Measurements from ENCODE around the gene NSG1.
"Not testable (repeated sequence)": the region's sequence is repeated elsewhere in the genome, so short reads cannot be mapped to it uniquely, and the experiment has no call there.

Gene NSG1

DNA sequence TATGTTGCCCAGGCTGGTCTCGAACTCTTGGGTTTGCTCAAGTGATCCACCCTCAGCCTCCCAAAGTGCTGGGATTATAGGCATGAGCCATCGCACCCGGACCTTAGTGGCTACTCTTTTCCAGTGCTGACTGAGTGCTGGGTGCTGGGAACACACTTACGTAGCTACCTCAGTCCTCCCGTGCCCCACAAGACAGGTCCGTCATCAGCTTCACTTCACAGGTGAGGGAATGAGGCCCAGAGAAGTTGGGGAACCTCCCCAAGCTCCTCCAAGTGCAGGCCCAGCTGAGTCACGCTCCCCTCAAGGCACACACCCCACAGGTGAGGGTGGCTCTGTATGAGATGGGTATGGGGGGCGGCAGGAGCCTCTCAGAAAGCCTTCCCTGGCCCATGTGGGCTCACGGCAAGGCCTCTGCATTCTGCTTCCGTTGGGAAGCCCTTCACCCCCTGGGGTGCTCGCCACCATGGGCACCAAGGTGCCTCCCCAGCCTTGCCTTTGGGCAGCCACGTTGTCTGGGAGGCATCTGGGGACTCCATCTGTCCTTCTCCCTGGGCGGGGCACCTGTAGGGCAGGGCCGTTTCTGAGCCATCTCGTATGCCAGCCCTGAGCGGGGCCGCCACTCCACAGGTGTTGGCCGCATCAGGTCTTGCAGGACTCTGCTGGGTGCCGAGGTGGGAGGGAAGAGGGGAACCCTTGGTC, 28.4 kb downstream of the NSG1 start:
- no peak for DNase-seq (ENCODE audit: low read depth in 2 of 2, low spot score in 1 of 2)

DNA sequence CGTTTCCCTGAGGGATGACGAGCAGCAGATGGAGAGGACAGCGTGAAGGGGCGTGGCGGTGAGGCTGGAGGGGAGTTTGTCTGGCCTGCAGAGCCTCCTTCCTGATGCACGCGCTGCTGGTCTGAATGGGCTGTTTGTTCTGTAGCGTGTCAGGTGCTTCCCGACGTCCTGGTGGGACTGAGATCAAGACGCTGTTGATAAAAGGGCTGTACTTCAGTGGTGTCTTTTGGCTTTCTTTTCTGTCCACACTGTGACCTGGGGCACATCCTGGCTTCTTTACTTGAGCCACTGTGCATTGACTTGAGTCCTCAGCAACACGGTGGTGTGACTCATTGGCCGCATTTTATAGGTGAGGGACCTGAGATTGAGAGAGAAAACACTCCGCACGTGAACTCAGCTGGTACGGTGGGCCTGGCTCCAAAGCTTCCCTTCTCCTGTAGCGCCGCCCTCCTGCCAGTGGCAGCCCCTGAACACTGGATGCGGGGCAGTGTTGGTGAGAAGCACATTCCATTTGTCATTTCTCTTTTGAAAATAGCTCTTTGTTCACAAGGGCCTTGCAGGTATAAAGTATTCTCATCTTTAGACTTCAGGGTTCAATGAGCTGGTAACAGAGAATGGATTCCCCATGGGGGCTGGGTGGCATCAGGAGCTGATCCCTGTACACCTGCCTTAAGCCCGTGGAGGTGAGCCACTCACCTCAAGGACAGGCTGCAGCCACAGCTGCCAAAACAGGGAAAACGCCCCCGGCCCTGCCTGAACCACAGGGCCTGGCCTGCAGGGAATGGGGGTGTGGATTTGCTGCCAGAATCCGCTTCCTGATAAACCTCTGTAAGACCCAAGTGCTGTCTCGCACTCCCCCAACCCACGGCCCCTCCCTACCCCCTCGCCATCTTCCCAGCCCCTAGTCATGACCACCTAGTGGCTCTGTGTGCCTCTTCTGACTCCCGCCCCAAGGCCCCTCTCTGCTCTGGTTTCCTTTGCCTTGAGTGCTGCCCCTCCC, 29.2 kb downstream of the NSG1 start:
- no peak for DNase-seq (ENCODE audit: low read depth in 2 of 2, low spot score in 1 of 2)

DNA sequence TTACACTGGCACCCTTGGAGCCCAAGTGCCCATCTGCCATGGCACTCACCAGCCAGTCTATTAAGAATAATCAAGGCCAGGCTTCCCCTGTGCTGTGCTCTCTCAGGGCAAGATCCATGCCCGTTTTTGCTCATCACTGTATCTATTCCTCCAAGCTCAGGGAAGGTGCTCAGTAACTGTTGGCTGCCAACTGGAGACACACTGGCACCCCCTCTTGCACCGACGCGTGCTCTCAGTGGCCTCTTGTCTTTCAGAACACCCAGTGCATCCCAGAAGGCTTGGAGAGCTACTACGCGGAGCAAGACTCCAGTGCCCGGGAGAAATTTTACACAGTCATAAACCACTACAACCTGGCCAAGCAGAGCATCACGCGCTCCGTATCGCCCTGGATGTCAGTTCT, 30.1 kb downstream of the NSG1 start:
- no peak for DNase-seq (ENCODE audit: low read depth in 2 of 2, low spot score in 1 of 2)

GRCh38 chr4:4417886-4418285, 31.0 kb downstream of the NSG1 start:
- no peak for DNase-seq (ENCODE audit: low read depth in 2 of 2, low spot score in 1 of 2)

DNA sequence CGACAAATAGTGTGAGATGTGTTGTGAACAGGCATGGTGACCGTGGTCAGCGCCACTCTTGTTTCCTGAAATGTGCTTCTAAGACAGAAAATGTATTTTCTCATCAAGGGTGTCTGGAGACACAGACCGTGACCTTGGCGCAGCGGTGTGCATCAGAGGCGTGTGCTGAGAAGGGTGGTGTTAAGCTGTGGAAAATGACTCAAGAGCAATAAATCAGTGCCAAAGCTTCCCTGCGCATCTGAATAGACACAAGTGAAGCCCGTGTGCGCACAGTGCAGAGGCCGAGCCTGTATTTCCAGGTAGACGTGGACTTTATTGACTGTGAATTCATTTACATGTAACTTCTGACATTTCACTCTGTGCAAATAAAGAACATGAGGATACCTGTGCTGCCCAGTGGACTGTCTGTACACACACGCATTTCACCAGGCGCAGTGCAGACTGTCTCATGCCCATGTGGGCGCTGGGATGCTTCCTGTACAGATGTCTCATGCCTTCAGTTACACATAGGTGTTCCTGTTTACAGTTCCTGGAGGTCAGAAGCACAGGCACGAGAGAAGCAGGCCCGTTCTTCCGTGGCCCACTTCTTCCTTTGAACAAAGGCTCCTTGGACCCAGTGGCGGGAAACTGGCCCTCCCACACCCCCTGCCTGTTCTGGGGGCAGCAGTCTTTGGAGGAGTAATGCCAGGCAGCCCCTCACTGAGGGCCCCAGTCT, 31.9 kb downstream of the NSG1 start:
- no peak for DNase-seq (ENCODE audit: low read depth in 2 of 2, low spot score in 1 of 2)

- no peak for DNase-seq (ENCODE audit: low read depth in 2 of 2, low spot score in 1 of 2)
Measured at GRCh38 chr4:4419896-4420295, 33.0 kb downstream of the NSG1 start.

GRCh38 chr4:4420421-4420820, 33.5 kb downstream of the NSG1 start:
- DNase-seq (ENCODE audit: low read depth in 2 of 2, low spot score in 1 of 2): no peak

GRCh38 chr4:4421356-4421755, 34.5 kb downstream of the NSG1 start:
- no peak for DNase-seq (ENCODE audit: low read depth in 2 of 2, low spot score in 1 of 2)

GRCh38 chr4:4422117-4422516, 35.2 kb downstream of the NSG1 start:
- DNase-seq (ENCODE audit: low read depth in 2 of 2, low spot score in 1 of 2): not testable (repeated sequence)

GRCh38 chr4:4422856-4423499, 36.1 kb downstream of the NSG1 start:
- no peak for DNase-seq (ENCODE audit: low read depth in 2 of 2, low spot score in 1 of 2)

DNA sequence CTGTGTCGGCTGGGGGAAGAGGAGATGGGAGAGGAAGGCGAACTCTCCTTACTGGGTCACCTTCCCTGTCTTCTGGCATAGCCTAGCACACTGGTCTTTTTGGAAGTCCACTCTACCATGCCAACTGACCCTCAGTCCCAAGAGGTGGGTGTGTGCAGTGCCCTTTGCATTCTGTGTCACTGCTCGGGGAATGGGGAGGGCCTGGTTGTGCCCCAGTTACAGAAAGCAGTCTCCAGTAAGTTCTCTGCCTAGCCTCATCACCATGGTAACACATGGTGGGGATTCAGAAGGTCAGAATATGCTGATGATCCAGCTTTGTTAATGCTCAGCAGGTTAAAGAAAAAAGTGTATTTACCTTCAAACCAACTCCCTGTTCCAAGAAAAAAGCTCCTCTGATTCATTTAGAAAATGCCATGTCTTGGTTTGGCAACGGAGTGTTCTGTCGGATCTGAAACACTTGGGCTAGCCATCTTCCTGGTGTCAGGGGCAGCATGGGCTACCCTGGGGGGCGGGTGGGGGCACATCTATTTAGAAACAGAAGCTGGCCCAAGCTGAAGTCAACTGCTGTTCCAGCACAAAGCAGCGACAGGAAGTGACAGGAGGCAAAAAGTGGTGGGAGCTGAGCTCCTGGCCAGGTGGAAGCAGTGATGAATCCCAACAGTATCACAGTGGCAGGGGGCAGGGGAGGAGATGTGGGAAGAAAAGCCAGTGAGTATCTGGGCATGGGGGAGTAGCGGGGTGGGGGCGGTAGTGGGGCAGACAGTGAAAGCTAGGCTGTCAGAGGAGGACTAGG, 37.0 kb downstream of the NSG1 start:
- no peak for DNase-seq (ENCODE audit: low read depth in 2 of 2, low spot score in 1 of 2)

DNA sequence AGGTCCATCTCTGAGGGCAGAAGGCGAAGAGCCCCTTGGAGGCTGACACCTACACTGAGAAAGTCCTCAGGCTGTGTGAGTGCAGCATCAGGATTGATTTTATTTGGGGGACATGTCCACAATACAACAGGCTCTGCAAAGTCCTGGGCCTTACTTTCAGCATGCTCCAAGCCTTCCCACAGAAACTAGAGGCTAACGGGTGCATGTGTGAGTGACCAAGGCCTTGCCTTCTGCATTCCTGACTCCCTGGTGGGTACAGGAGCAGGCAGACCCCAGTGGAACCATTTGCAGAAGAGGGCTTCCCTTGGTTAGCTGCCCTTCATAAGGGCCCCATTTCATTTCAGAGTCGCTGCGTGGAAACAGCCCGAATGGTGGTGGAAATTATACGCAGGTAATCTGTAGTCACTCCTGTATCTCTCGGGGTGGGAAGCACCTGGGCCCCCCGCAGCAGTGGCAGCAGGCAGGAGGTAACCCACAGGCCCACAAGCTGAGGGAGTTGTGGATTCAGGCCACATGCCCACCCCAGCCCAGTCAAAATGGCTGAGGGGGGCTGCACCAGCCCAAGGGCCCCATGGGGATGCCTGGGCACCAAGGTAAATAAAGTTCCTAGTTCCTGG, 37.7 kb downstream of the NSG1 start:
- no peak for DNase-seq (ENCODE audit: low read depth in 2 of 2, low spot score in 1 of 2)

DNA sequence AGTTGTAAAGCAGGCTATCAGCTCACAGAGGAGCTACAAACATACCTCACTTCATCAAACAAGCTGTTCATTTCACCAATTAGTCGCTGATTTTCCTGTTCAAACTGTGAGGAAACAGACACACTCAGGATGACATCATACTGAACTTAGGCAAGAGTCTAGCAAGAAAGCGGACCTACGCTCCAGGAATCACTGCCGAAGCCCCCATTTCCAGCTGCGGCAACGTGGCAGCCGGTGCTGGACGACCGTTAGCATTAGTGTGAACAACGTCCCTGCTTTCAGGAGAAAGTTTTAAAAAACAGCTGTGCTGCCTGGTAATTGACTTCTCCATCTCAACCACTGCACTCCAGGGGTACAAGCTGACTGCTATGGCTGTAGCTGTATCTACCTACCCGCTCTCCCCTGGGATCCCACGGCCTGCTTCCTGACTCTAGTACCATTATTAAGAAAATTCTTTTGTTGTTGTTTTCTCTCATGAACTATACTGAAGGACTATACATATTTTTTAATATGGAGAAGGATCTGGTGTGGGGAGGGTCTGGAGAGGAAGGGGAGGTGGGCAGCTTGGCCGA, 38.3 kb downstream of the NSG1 start:
- DNase-seq (ENCODE audit: low read depth in 2 of 2, low spot score in 1 of 2): no peak

- DNase-seq (ENCODE audit: low read depth in 2 of 2, low spot score in 1 of 2): no peak
Measured at GRCh38 chr4:4425696-4426095, 38.8 kb downstream of the NSG1 start.

DNA sequence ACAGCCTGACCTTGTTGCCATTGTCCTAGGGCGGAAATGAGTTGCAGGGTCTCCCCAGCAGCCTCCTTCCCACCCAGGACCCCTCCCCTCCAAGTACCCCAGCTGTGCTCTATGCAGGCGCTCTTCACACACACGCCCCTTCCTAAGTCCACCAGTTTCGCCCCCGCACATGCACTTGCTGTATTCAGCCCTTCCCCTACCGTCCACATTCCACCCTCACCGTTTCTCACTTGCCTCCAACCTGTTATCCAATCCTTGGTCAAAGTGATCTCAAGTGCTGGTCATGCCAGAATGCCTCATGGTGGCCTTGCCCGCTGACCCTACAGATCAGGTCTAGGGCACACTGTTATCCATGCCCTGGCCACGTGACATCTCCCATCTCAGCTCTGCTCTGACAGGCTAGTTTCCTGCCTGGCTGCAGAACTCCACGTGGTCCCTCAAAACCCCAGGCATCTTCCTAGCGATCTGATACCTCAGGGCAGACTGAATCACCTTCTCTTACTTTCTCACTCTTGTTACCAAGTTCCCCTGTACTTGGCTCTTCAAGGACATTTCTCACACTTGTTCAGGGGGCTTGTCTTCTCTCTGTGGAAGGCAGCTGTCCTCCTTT, 39.7 kb downstream of the NSG1 start:
- no peak for DNase-seq (ENCODE audit: low read depth in 2 of 2, low spot score in 1 of 2)

DNA sequence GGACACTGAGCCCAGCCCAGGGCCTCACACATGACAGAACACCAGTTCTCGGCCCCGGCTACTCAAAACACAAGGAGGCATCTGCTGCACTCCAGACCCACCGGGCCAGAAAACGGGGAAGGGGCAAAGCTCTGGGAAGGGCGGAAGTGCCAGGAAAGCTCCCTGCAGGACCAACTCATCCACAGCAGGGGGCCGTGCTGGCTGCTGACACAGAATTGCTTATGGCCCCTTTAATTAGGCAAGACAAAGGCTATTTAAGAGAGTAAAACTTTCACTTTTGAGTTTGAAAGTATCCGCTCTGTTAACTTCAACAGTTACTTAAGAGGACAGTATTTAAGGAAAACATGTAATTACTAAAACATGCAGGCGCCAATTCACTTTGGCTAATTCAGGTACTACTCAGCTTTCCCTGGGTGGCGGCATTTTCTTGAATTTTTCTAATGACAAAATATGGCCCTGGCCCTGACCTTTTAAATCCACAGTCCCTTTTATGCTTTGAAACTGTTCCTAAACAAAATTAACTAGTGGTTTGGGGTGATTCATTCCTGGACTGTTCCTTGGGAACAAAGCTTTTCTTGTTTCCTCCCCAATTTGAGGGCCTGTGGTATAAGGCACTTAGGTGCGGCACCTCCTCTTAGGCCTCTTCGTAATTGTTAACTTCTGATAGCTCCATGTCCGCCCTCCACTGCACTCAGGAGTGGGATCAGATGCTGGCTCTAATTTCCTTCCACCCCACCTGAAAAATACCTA, 40.4 kb downstream of the NSG1 start:
- no peak for DNase-seq (ENCODE audit: low read depth in 2 of 2, low spot score in 1 of 2)

DNA sequence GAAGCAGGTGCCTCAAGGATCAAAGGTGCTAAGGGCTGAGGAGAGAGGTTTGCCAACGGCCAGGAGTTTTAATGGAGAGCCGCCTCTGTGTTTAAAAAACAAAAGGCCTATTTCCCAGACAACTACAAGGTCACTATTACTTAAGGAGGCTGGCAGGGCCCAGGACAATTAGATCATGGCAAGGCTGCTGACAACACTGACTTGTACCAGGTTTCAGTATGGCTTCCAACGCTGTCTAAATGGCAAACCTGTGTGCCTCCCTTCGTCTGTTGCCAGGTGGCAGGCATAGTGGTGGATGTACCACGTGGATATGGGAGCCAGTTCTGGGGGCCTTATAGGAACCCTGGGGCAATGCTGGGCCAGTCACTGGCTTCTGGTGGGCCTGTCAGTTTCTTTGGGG, 41.0 kb downstream of the NSG1 start:
- DNase-seq (ENCODE audit: low read depth in 2 of 2, low spot score in 1 of 2): no peak
